HT1080 (cell line): ENCODE results near the gene MYO5C. TPM values are rescaled to one million over a fixed set of nuclear protein-coding genes. Genes with fewer than 3 reads are reported as not detected.
"Not testable (repeated sequence)": the region's sequence is repeated elsewhere in the genome, so short reads cannot be mapped to it uniquely, and the experiment has no call there.

Source experiments
- DNase-seq: peaks from one replicate; pipeline ENCODE4 v3.0.0-alpha.2; 2015; ENCODE audit warnings: low read depth
- total RNA-seq: library from RNA; depleted of rRNA; stranded (reverse); fragments of >200 nt; shearing (Covaris generic); gene quantifications from 2 replicates; pipeline ENCODE4 v1.2.3, GENCODE V29; 2014

The MYO5C gene
- total RNA-seq, 1 experiment from 2014 or later: not detected

GRCh38 chr15:52246686-52247431 is 48.7 kb downstream of the MYO5C start:
- DNase-seq: peak; percentile 59

GRCh38 chr15:52243697-52244555 is 51.7 kb downstream of the MYO5C start:
- DNase-seq: no peak

GRCh38 chr15:52243286-52243685 is 52.3 kb downstream of the MYO5C start:
- DNase-seq: no peak

GRCh38 chr15:52241489-52241888 is 54.1 kb downstream of the MYO5C start:
- DNase-seq: no peak

GRCh38 chr15:52240166-52240565 is 55.4 kb downstream of the MYO5C start:
- DNase-seq: no peak

- DNase-seq: not testable (repeated sequence)
Measured at GRCh38 chr15:52238989-52239525, 56.5 kb downstream of the MYO5C start.

GRCh38 chr15:52238149-52238548 is 57.5 kb downstream of the MYO5C start:
- no peak for DNase-seq

GRCh38 chr15:52236013-52236412 is 59.6 kb downstream of the MYO5C start:
- peak; percentile 25 for DNase-seq

- no peak for DNase-seq
Measured at GRCh38 chr15:52234596-52235541, 60.7 kb downstream of the MYO5C start.

GRCh38 chr15:52233405-52233804 is 62.2 kb downstream of the MYO5C start:
- DNase-seq: no peak

GRCh38 chr15:52232327-52232726 is 63.3 kb downstream of the MYO5C start:
- DNase-seq: no peak

GRCh38 chr15:52230073-52230472 is 65.5 kb downstream of the MYO5C start:
- no peak for DNase-seq

- DNase-seq: peak; percentile 46
Measured at GRCh38 chr15:52228921-52229320, 66.7 kb downstream of the MYO5C start.

- peak; percentile 77 for DNase-seq
Measured at GRCh38 chr15:52227456-52227855, 68.1 kb downstream of the MYO5C start.

GRCh38 chr15:52225230-52225629 is 70.4 kb downstream of the MYO5C start:
- DNase-seq: no peak

GRCh38 chr15:52224211-52224610 is 71.4 kb downstream of the MYO5C start:
- DNase-seq: no peak

- DNase-seq: no peak
Measured at GRCh38 chr15:52221730-52222129, 73.9 kb downstream of the MYO5C start.

- no peak for DNase-seq
Measured at GRCh38 chr15:52220937-52221660, 74.5 kb downstream of the MYO5C start.

GRCh38 chr15:52220251-52220650 is 75.4 kb downstream of the MYO5C start:
- no peak for DNase-seq

- DNase-seq: no peak
Measured at GRCh38 chr15:52218816-52219215, 76.8 kb downstream of the MYO5C start.
